Stimulated activated naive CD8-positive, alpha-beta T cell treated with anti-CD3 and anti-CD28 coated beads, Interleukin-15, Interleukin-2, amounts not matched to agents 100 ng/mL and 50 ng/mL, for 24 hours (primary cell): Measurements from ENCODE around the gene SIT1.
A peak's percentile ranks its signal among the peaks of the same experiment; 100 is the strongest.
"Not testable (repeated sequence)": the region's sequence is repeated elsewhere in the genome, so short reads cannot be mapped to it uniquely, and the experiment has no call there.

Experiments
- H3K27ac Mint-ChIP-seq: one replicate; pipeline ENCODE4 v1.8.0; 2021; ENCODE audit warnings: mild to moderate bottlenecking, mixed read lengths
- H3K27me3 Mint-ChIP-seq: one replicate; pipeline ENCODE4 v1.8.0; 2021; ENCODE audit warnings: mixed read lengths
- H3K36me3 Mint-ChIP-seq: one replicate; pipeline ENCODE4 v1.8.0; 2021; ENCODE audit warnings: low read depth, mixed read lengths
- H3K4me1 Mint-ChIP-seq: one replicate; pipeline ENCODE4 v1.8.0; 2021; ENCODE audit warnings: low read depth, mixed read lengths
- H3K4me3 Mint-ChIP-seq: one replicate; pipeline ENCODE4 v1.8.0; 2021; ENCODE audit warnings: mild to moderate bottlenecking, mixed read lengths
- H3K9me3 Mint-ChIP-seq: one replicate; pipeline ENCODE4 v1.8.0; 2021; ENCODE audit warnings: mixed read lengths

SIT1 gene

GRCh38 chr9:35640431-35640830, 10.3 kb downstream of the SIT1 start:
- Mint-ChIP-seq H3K4me1 (peaks cover 73% of the 10 kb centered on the region), H3K27ac (peak overlapping the region; percentile 95), H3K36me3 (peaks cover 24% of the 10 kb centered on the region)
- H3K9me3 Mint-ChIP-seq, H3K27me3 Mint-ChIP-seq, H3K4me3 Mint-ChIP-seq: not testable (repeated sequence)

GRCh38 chr9:35639631-35640030, 11.1 kb downstream of the SIT1 start:
- Mint-ChIP-seq H3K27ac (peak overlapping the region; percentile 95), H3K36me3 (peaks cover 22% of the 10 kb centered on the region), H3K4me3 (peak overlapping the region; percentile 71)

GRCh38 chr9:35639225-35639624, 11.5 kb downstream of the SIT1 start:
- not testable (repeated sequence) for H3K9me3 Mint-ChIP-seq, H3K27me3 Mint-ChIP-seq
- Mint-ChIP-seq H3K36me3 (peaks cover 18% of the 10 kb centered on the region), H3K4me1 (peaks cover 72% of the 10 kb centered on the region), H3K4me3 (peak overlapping the region; percentile 71), H3K27ac (peak overlapping the region; percentile 95)

More at GRCh38 chr9:35639631-35640030, 11.1 kb downstream of the SIT1 start:
- Mint-ChIP-seq H3K27me3 (no peaks in the 10 kb centered on the region), H3K4me1 (peaks cover 73% of the 10 kb centered on the region), H3K9me3 (peaks cover 5% of the 10 kb centered on the region)

- not testable (repeated sequence) for H3K9me3 Mint-ChIP-seq, H3K27me3 Mint-ChIP-seq
- H3K4me1 Mint-ChIP-seq = peaks cover 70% of the 10 kb centered on the region
- peaks cover 18% of the 10 kb centered on the region for H3K36me3 Mint-ChIP-seq
- peak overlapping the region; percentile 71 for H3K4me3 Mint-ChIP-seq
- peak overlapping the region; percentile 95 for H3K27ac Mint-ChIP-seq
Measured at GRCh38 chr9:35638751-35639150, 12.0 kb downstream of the SIT1 start.

GRCh38 chr9:35637427-35637955, 13.2 kb downstream of the SIT1 start:
- Mint-ChIP-seq H3K4me1 (peaks cover 70% of the 10 kb centered on the region), H3K27ac (peak overlapping the region; percentile 91), H3K36me3 (peaks cover 18% of the 10 kb centered on the region)
- not testable (repeated sequence) for H3K9me3 Mint-ChIP-seq, H3K4me3 Mint-ChIP-seq, H3K27me3 Mint-ChIP-seq

- peak overlapping the region; percentile 91 for H3K27ac Mint-ChIP-seq
- peaks cover 70% of the 10 kb centered on the region for H3K4me1 Mint-ChIP-seq
- H3K27me3 Mint-ChIP-seq, H3K4me3 Mint-ChIP-seq, H3K9me3 Mint-ChIP-seq: not testable (repeated sequence)
- peaks cover 18% of the 10 kb centered on the region for H3K36me3 Mint-ChIP-seq
Measured at GRCh38 chr9:35636877-35637246, 13.9 kb downstream of the SIT1 start.

- peaks cover 65% of the 10 kb centered on the region for H3K4me1 Mint-ChIP-seq
- peaks cover 14% of the 10 kb centered on the region for H3K36me3 Mint-ChIP-seq
- peak overlapping the region; percentile 58 for H3K4me3 Mint-ChIP-seq
- no peaks in the 10 kb centered on the region for H3K27me3 Mint-ChIP-seq
- H3K9me3 Mint-ChIP-seq = peaks cover 5% of the 10 kb centered on the region
- peak overlapping the region; percentile 91 for H3K27ac Mint-ChIP-seq
Measured at GRCh38 chr9:35636135-35636876, 14.4 kb downstream of the SIT1 start.

GRCh38 chr9:35635730-35636129, 15.0 kb downstream of the SIT1 start:
- Mint-ChIP-seq H3K27ac (peak overlapping the region; percentile 91), H3K4me1 (peaks cover 60% of the 10 kb centered on the region)

GRCh38 chr9:35629597-35629996, 21.1 kb downstream of the SIT1 start:
- Mint-ChIP-seq H3K27me3 (no peaks in the 10 kb centered on the region), H3K9me3 (no peaks in the 10 kb centered on the region), H3K4me3 (no peak overlapping the region), H3K27ac (no peak overlapping the region), H3K36me3 (no peaks in the 10 kb centered on the region), H3K4me1 (peaks cover 35% of the 10 kb centered on the region)

More at GRCh38 chr9:35635730-35636129, 15.0 kb downstream of the SIT1 start:
- Mint-ChIP-seq H3K27me3 (no peaks in the 10 kb centered on the region), H3K9me3 (peaks cover 5% of the 10 kb centered on the region), H3K36me3 (peaks cover 8% of the 10 kb centered on the region), H3K4me3 (peak overlapping the region; percentile 58)

- no peaks in the 10 kb centered on the region for H3K36me3 Mint-ChIP-seq
- peaks cover 32% of the 10 kb centered on the region for H3K4me1 Mint-ChIP-seq
- no peaks in the 10 kb centered on the region for H3K27me3 Mint-ChIP-seq
- H3K4me3 Mint-ChIP-seq = no peak overlapping the region
- H3K27ac Mint-ChIP-seq = no peak overlapping the region
- no peaks in the 10 kb centered on the region for H3K9me3 Mint-ChIP-seq
Measured at GRCh38 chr9:35628389-35628991, 22.2 kb downstream of the SIT1 start.

GRCh38 chr9:35627575-35627974, 23.2 kb downstream of the SIT1 start:
- H3K9me3 Mint-ChIP-seq = no peaks in the 10 kb centered on the region
- no peaks in the 10 kb centered on the region for H3K27me3 Mint-ChIP-seq
- H3K4me1 Mint-ChIP-seq = peaks cover 32% of the 10 kb centered on the region
- H3K4me3 Mint-ChIP-seq = no peak overlapping the region
- no peaks in the 10 kb centered on the region for H3K36me3 Mint-ChIP-seq
- peak overlapping the region; percentile 58 for H3K27ac Mint-ChIP-seq

GRCh38 chr9:35619800-35620158, 31.0 kb downstream of the SIT1 start:
- H3K27me3 Mint-ChIP-seq = no peaks in the 10 kb centered on the region

GRCh38 chr9:35618854-35619799, 31.6 kb downstream of the SIT1 start:
- H3K27ac Mint-ChIP-seq = peak overlapping the region; percentile 95
- peak overlapping the region; percentile 84 for H3K4me3 Mint-ChIP-seq
- H3K9me3 Mint-ChIP-seq = no peaks in the 10 kb centered on the region
- no peaks in the 10 kb centered on the region for H3K27me3 Mint-ChIP-seq
- peaks cover 67% of the 10 kb centered on the region for H3K4me1 Mint-ChIP-seq
- H3K36me3 Mint-ChIP-seq = no peaks in the 10 kb centered on the region

More at GRCh38 chr9:35619800-35620158, 31.0 kb downstream of the SIT1 start:
- peaks cover 67% of the 10 kb centered on the region for H3K4me1 Mint-ChIP-seq
- H3K9me3 Mint-ChIP-seq = no peaks in the 10 kb centered on the region
- H3K36me3 Mint-ChIP-seq = no peaks in the 10 kb centered on the region
- H3K4me3 Mint-ChIP-seq = peak overlapping the region; percentile 84
- H3K27ac Mint-ChIP-seq = peak overlapping the region; percentile 95

GRCh38 chr9:35618325-35618727, 32.4 kb downstream of the SIT1 start, which contains the start of gene CD72:
CD72 (minus strand) TSS chr9:35618413; CDS start chr9:35618303, 110 bp downstream.
- Mint-ChIP-seq H3K27ac (peak within 1 kb of the TSS; percentile 95), H3K4me1 (peaks cover 67% of the 10 kb centered on the region), H3K9me3 (no peaks in the 10 kb centered on the region), H3K4me3 (peak within 1 kb of the TSS; percentile 84), H3K36me3 (no peaks in the 10 kb centered on the region), H3K27me3 (no peaks in the 10 kb centered on the region)
